Measurements from ENCODE around the gene AICDA.
"Not testable (repeated sequence)": the region's sequence is repeated elsewhere in the genome, so short reads cannot be mapped to it uniquely, and the experiment has no call there.

The AICDA gene

GRCh38 chr12:8612629-8613028 lies at the start of gene AICDA:
Gene AICDA, minus strand, starts transcription at chr12:8612859. Its CDS starts 92 bp downstream, at chr12:8612767.
- no peak for DNase-seq

DNA sequence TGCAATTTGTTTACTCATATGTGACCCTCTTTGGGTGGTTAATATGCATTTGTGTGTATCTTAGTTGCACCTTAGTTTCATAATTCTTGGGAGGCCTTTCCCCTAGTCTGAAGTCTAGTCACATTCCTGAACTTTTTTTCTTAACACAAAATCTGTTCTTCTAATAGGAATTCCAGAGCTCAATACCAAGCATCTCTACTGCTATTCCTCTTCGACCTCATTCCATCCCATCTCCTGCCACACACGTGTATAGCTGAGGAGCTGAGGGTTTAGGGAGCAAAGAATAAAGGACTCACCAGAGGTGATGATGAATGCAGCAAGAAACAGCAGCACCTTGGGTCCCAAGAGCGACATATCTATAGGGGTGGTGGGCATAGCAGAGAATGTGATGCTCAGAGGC lies 49.1 kb upstream of the AICDA start:
- no peak for DNase-seq

DNA sequence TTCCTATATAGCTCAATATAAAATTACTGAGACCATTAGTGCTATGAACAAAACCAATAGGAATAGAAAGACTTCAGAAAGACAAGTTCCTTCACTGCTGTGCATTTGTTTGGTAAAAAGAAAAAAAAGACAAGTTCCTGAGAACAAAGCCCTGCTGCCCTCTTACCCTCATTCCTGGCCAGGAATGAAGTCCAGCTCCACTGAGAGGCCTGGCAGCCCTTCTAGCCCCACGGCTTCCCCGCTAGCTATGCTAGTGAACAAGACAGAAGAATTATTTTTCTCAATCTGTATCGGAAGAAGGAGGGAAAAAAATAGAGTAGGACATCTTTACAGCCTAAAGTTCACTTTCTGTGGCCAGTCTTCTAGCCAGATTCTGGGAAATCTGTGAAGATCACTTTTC lies 48.4 kb upstream of the AICDA start:
- no peak for DNase-seq

- DNase-seq = no peak
Measured at GRCh38 chr12:8658346-8658745, 45.7 kb upstream of the AICDA start.

- no peak for DNase-seq
Measured at GRCh38 chr12:8655421-8655820, 42.8 kb upstream of the AICDA start.

DNA sequence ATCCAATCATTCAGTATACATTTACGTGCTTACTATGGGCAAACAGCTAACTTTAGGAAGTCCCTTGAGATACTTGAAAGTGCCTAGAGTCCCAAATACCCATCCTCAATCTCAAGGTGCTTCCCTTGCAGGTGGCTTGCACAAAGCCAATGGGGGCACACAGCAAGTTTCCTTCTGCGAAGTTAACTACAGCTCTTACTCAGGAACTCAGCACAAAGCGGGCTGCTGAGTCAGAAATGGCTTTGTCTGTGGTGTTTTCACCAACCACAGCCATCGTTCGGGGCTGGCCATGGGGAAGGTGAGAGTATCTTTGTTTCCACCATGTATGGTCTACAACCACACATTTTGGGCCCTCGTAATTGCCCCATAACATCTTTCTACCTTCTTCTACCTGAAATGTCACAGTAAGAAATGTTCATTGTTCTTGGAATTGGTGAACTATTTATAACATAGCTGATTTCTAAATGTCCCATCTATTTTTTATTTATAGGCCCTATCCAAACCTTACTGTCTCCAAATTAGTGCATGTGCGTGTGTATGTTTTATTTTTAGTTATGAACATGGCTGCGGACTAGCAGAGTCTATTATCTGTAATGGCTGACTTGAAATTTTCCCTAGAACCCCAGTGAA lies 36.0 kb upstream of the AICDA start:
- peak; percentile 92 for DNase-seq

DNA sequence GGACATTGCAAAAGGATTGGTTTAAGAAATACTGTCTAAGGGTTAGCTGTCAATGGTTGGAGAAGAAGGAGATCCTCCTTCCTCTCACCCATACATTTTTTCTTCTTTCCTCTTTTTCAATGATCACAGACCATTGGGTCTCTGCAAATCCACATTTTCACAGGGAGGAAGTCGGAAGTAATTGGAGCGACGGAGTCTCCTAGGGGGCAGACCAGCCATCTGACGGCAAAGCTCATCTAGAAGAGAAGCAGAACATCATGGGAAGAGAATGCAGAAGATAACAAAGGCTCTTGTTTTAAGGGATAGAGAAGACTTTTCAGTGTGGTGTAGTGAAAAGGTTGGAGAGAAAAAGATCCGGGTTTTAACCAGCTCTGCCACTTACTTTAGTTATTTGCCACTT lies 35.3 kb upstream of the AICDA start:
- DNase-seq = no peak

GRCh38 chr12:8644345-8645248 lies 31.9 kb upstream of the AICDA start:
- DNase-seq = peak; percentile 85

- no peak for DNase-seq
Measured at GRCh38 chr12:8642775-8643174, 30.1 kb upstream of the AICDA start.

DNA sequence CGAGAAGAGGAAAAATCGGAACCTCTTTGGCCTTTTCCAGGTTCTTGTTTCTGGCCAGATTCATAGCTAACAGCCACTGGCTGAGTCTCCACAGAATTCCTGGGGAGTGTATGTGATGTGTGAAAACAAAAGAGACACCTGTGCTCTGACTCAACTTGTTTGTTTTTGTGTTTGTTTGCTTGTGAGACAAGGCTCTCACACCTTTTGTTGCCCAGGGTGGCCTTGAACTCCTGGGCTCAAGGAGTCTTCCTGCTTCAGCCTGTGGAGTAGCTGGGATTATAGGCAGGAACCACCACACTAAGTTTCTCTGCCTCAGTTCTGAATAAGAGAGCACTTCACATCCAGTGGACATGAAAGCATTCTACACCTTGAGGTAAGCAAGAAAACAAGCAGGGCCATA lies 27.3 kb upstream of the AICDA start:
- DNase-seq = no peak

GRCh38 chr12:8638951-8639350 lies 26.3 kb upstream of the AICDA start:
- DNase-seq = no peak

- DNase-seq = no peak
Measured at GRCh38 chr12:8637666-8638065, 25.0 kb upstream of the AICDA start.

DNA sequence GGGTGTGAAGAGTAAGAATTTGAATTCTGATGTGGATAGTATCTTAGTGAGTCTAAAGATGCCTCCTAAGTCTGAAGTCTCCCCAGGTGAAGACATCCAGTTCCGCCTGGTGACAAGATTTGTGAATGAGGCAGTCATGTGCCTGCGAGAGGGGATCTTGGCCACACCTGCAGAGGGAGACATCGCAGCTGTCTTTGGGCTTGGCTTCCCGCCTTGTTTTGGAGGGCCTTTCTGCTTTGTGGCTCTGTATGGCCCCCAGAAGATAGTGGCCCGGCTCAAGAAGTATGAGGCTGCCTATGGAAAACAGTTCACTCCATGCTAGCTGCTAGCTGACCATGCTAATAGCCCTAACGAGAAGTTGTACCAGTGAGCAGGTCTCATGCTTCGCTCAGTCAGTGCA lies 24.6 kb upstream of the AICDA start:
- no peak for DNase-seq

- DNase-seq = no peak
Measured at GRCh38 chr12:8636581-8636980, 23.9 kb upstream of the AICDA start.

DNA sequence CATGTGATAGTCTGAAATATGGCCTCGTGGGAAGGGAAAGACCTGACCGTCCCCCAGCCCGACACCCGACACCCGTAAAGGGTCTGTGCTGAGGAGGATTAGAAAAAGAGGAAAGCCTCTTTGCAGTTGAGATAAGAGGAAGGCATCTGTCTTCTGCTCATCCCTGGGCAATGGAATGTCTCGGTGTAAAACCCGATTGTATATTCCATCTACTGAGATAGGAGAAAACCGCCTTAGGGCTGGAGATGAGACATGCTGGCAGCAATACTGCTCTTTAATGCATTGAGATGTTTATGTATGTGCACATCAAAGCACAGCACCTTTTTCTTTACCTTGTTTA lies 23.3 kb upstream of the AICDA start:
- not testable (repeated sequence) for DNase-seq

DNA sequence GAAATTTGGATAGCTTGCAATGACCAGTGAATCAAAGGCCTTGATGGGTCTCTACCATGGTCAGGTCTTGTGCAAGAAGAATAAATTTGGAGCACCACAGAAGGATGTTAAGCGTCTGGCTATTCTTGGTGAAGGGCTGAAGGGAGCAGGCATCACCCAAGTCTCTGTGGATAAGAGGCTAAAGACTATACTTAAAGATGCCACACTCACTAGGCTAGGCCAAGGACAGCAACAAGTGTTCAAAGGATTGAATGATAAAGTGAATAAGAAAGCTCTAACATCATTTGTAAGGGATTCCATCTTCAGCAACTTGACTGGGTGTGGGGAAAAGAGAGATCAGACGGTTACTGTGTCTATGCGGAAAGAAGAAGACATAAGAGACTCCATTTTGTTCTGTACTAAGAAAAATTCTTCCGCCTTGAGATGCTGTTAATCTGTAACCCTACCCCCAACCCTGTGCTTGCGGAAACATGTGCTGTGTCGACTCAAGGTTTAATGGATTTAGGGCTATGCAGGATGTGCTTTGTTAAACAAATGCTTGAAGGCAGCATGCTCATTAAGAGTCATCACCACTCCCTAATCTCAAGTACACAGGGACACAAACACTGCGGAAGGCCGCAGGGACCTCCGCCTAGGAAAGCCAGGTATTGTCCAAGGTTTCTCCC lies 22.8 kb upstream of the AICDA start:
- not testable (repeated sequence) for DNase-seq

- DNase-seq = no peak
Measured at GRCh38 chr12:8630131-8630530, 17.5 kb upstream of the AICDA start.

DNA sequence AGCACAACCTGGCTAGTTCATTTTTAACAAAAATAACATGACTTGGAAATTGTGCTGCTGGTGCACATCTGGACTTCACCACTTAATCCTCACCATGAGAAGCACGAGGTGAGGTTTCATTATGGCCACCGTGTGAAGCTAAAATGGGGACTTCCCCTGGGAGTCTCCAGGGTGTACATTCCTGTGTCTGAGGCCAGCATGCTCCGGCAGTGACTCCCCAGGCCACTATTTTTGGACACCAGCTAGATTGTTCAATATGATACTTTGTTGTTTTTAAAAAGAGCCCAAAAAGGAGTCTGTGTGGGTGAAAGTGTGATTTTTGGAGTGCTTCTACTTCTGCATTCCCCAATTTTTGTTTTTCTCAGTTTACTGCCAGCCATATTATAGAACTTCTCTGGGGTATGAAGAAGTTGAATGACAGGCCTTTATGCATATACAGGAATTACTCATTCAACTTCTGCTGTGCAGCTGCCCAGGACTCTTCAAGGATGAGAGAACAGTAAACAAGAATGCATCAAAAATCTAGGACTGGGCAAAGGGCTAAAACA lies 16.9 kb upstream of the AICDA start:
- DNase-seq = no peak

- no peak for DNase-seq
Measured at GRCh38 chr12:8628731-8629130, 16.1 kb upstream of the AICDA start.

GRCh38 chr12:8624750-8625149 lies 12.1 kb upstream of the AICDA start:
- not testable (repeated sequence) for DNase-seq

- DNase-seq = no peak
Measured at GRCh38 chr12:8622646-8623045, 10.0 kb upstream of the AICDA start.

DNA sequence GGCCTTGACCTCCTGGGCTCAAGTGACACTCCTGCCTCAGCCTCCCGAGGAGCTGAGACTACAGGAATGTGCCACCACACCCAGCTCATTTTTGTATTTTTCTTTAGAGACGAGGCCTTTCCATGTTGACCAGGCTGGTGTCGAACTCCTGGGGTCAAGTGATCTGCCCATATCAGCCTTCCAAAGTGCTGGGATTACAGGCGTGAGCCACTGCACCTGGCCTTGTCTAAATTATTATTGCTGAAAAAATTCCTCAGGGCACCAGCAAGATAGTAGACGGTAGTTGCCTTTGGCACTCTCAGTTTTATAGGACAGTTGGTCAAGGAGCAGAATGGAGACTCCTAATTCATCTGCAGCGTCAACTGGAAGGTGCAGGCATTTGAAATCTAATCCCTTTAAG lies 2.5 kb upstream of the AICDA start:
- no peak for DNase-seq

- DNase-seq = not testable (repeated sequence)
Measured at GRCh38 chr12:8613881-8614280, 1.2 kb upstream of the AICDA start.
